GF-D8 (cell line): Measurements from ENCODE around the gene PLCD1.
A peak's percentile ranks its signal among the peaks of the same experiment; 100 is the strongest.

Experiments
- DNase-seq: peaks from one replicate; lab custom pipeline; 2025; lab: John Stamatoyannopoulos, UW

Gene PLCD1

GRCh38 chr3:38016847-38017444 lies 12.5 kb downstream of the PLCD1 start:
- DNase-seq, result no peak

- no peak for DNase-seq
Observed at GRCh38 chr3:38016410-38016809, 13.0 kb downstream of the PLCD1 start.

GRCh38 chr3:38015984-38016383 lies 13.5 kb downstream of the PLCD1 start:
- no peak for DNase-seq

- no peak for DNase-seq
Observed at GRCh38 chr3:38015485-38015884, 14.0 kb downstream of the PLCD1 start.

GRCh38 chr3:38011111-38011510 lies 18.3 kb downstream of the PLCD1 start:
- DNase-seq, result no peak

- DNase-seq, result no peak
Observed at GRCh38 chr3:38009807-38010591, 19.4 kb downstream of the PLCD1 start.

GRCh38 chr3:38008971-38009580 lies 20.4 kb downstream of the PLCD1 start:
- DNase-seq, result no peak

- DNase-seq, result no peak
Observed at GRCh38 chr3:38008191-38008701, 21.2 kb downstream of the PLCD1 start.

- no peak for DNase-seq
Observed at GRCh38 chr3:38007754-38008090, 21.7 kb downstream of the PLCD1 start.

GRCh38 chr3:38006445-38006995 lies 22.9 kb downstream of the PLCD1 start:
- DNase-seq, result no peak

- DNase-seq, result no peak
Observed at GRCh38 chr3:38006031-38006430, 23.4 kb downstream of the PLCD1 start.

- DNase-seq, result no peak
Observed at GRCh38 chr3:38005076-38006020, 24.1 kb downstream of the PLCD1 start.

GRCh38 chr3:38004415-38005075 lies 24.9 kb downstream of the PLCD1 start:
- DNase-seq, result peak; percentile 5

GRCh38 chr3:38003817-38004414 lies 25.5 kb downstream of the PLCD1 start:
- DNase-seq, result no peak

GRCh38 chr3:38003371-38003816 lies 26.0 kb downstream of the PLCD1 start:
- DNase-seq, result no peak

GRCh38 chr3:38002940-38003339 lies 26.5 kb downstream of the PLCD1 start:
- no peak for DNase-seq

- DNase-seq, result no peak
Observed at GRCh38 chr3:38002291-38002876, 27.1 kb downstream of the PLCD1 start.

- no peak for DNase-seq
Observed at GRCh38 chr3:38001456-38002081, 27.9 kb downstream of the PLCD1 start.

GRCh38 chr3:38000965-38001455 lies 28.4 kb downstream of the PLCD1 start:
- no peak for DNase-seq
